CD4-positive, alpha-beta T cell treated with Interleukin-2 at 100 ng/mL for 4 hours (primary cell): ENCODE results near the gene ITM2C.
A peak's percentile ranks its signal among the peaks of the same experiment; 100 is the strongest.

Experiments
- DNase-seq: peaks from one replicate; pipeline ENCODE4 v3.0.0-alpha.2; 2020; ENCODE audit warnings: low spot score

ITM2C gene

GRCh38 chr2:230908595-230909191 lies 44.0 kb downstream of the ITM2C start:
- no peak for DNase-seq

GRCh38 chr2:230909841-230910545 lies 45.3 kb downstream of the ITM2C start:
- no peak for DNase-seq

DNA sequence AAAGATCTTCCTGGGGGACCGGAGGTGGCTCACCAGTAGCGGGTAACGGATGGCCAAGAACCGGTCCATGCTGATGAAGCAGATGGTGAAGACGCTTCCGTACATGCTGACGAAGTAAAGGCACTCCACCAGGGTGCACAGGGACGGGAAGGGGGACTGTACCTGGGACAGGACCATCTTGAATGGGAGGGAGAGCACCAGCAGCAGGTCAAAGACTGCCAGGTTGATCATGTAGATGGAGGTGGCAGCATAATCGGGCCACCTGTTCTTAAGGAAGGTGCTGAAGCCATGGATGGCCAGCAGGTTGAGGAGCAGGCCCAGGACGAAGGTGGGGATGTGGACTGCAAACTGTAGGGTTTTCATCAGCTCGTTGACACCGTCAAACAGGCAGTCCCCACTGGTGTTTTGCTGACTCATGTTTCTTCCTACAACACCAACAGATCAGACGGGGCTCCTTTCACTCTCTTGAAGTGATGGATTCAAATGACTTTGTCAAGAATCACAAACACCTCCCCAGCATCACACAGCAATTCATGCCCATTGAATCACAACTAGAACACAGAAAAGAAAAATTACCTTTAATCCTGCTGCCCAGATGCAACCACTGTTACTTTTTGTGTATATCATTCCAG lies 45.9 kb downstream of the ITM2C start:
- no peak for DNase-seq

- DNase-seq = no peak
These were observed 47.3 kb downstream of the ITM2C start for GRCh38 chr2:230912046-230912445.

DNA sequence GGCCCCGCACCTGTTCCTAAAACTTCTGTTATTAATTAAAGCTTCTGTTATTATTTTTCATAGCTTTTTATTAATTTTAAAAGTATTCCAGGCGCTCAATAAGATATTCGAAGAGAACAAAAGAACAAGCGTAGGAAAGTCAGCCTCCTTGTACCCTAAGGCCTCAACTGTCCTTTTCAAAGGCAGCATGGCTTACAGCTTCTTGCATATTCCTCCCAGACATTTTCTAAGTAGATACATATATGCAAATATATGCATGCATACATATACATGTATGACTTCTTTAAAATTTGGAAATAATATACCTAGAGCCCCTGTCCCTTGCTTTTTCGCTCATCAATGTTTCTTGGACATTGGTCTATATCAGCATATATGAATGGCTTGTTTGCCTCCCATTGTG lies 48.0 kb downstream of the ITM2C start:
- no peak for DNase-seq

- no peak for DNase-seq
These were observed 48.8 kb downstream of the ITM2C start for GRCh38 chr2:230913406-230914143.

GRCh38 chr2:230914886-230915285 lies 50.1 kb downstream of the ITM2C start:
- DNase-seq = no peak

DNA sequence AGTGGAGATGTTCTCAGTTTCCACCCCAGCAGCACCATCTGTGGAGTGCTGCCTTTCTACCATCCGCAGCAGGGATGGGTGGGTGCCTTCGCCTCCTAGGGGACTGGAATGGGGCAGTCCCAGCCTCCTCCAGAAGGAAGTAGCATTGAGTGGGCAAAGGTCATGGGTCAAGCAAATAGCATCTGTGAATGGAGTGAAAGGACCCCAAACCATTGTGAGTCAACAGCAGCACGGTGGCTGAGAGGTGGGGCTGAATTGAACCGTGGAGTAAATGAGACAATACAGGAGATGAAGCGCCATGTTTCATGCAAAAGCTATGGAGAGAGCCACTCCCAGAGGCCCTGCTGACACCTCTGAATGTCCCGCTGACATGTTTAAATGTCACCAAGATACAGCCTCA lies 50.6 kb downstream of the ITM2C start:
- DNase-seq = no peak

GRCh38 chr2:230916218-230916617 lies 51.5 kb downstream of the ITM2C start:
- no peak for DNase-seq

DNA sequence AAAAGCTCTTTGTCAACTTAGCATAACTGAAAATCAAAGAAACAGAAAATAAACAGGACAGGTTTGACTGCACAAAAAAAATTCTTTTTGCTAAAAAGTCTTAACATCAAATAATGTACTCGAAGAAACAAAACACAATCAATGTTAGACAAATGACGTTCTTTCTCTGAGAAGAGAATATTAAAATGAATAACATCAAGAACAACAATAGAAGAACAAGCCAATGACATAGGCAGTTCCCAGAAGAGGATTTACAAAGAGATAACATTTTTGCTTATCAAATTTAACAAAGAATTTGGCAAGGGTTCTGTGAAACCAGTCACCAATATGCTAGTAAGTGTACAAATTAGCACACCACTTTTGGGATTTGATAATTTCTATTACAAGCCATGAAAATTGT lies 54.5 kb downstream of the ITM2C start:
- DNase-seq = peak; percentile 24

DNA sequence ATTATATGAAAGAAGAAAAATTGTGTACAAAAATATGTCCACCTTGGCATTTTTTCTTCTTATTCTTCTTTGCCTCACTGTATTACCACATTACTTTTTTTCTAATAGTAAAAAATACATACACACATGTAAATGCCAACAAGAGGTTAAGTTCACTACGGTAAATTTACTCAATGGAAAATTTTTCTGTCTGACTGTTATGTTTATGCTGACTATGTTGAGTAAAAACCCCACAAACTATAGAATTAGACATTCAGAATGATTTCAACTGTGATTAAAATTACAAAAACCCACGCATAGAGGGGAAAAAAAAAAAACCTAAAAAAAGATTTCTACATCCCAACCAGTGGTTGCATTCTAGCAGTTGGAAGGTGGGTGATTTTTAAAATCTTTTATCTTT lies 54.9 kb downstream of the ITM2C start:
- no peak for DNase-seq

- no peak for DNase-seq
These were observed 55.4 kb downstream of the ITM2C start for GRCh38 chr2:230920167-230920566.

- no peak for DNase-seq
These were observed 57.3 kb downstream of the ITM2C start for GRCh38 chr2:230921806-230922595.

- DNase-seq = no peak
These were observed 58.4 kb downstream of the ITM2C start for GRCh38 chr2:230922951-230923717.

DNA sequence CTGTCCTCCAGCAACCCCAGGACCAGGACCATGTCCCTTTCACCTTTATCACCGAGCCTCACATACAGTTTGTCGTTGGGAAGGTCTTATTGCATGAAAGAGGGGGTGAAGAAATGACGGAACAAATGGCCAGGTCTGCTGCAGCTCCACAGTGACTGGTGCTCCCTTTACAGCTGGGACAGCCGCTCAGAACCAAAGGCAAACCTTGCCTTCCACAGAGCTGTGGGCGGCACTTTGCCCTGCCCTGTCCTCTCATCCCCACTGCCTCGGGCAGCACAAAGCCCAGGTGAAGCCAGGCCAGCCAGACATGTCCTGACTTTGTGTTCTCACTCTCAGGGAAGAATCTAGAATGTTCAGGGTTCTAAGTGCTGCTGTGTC lies 59.3 kb downstream of the ITM2C start:
- no peak for DNase-seq

- DNase-seq = peak; percentile 59
These were observed 60.0 kb downstream of the ITM2C start, which contains the start of gene GPR55 for GRCh38 chr2:230924470-230925341. GPR55 (minus strand) TSS chr2:230925242; CDS start chr2:230910962, 14,280 bp downstream.

GRCh38 chr2:230925443-230925878 lies 60.7 kb downstream of the ITM2C start:
- DNase-seq = no peak

GRCh38 chr2:230925879-230926765 lies 61.4 kb downstream of the ITM2C start:
- DNase-seq = peak; percentile 24
